ENCODE data around the gene KCTD5. TPM values are rescaled to one million over a fixed set of nuclear protein-coding genes. Genes with fewer than 3 reads are reported as not detected.

The KCTD5 gene
- total RNA-seq, 1 donor from 2014 or later = 24.3 TPM

DNA sequence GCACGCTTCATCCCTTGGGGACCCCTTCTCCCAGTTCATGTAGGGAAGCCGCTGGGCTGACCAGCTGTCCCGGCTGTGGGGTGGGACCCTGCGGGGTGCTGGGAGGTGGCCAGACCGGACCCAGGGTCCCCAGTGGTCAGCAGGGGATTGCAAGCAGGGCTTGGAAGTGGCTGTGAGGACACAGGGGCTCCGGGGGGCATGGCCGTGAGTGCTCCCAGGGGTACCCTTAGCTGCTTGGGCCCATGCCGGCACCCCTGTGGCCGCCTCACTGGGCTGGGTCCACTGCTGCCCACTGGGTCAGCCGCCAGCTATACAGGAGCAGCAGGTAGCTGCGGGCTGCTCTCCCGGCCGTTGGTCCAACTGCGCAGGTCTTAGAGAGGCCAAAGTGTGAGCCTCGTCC, 18.9 kb downstream of the KCTD5 start:
- H3K9me3 Mint-ChIP-seq (ENCODE audit: unreplicated experiment) = no peaks in the 10 kb centered on the region
- H3K36me3 Mint-ChIP-seq (ENCODE audit: low read depth, unreplicated experiment) = peaks cover 9% of the 10 kb centered on the region
- TF ChIP-seq CTCF (IDR thresholded peaks at IDR 0.05; ENCODE audit: unreplicated experiment) = no peak
- H3K27me3 Mint-ChIP-seq (ENCODE audit: unreplicated experiment) = peaks cover 2% of the 10 kb centered on the region
- no peaks in the 10 kb centered on the region for H3K4me1 Mint-ChIP-seq (ENCODE audit: unreplicated experiment)
- no peak overlapping the region for H3K27ac Mint-ChIP-seq (ENCODE audit: unreplicated experiment)
- H3K4me3 Mint-ChIP-seq (ENCODE audit: unreplicated experiment) = no peak overlapping the region
- DNase-seq (ENCODE audit: low spot score) = no peak

DNA sequence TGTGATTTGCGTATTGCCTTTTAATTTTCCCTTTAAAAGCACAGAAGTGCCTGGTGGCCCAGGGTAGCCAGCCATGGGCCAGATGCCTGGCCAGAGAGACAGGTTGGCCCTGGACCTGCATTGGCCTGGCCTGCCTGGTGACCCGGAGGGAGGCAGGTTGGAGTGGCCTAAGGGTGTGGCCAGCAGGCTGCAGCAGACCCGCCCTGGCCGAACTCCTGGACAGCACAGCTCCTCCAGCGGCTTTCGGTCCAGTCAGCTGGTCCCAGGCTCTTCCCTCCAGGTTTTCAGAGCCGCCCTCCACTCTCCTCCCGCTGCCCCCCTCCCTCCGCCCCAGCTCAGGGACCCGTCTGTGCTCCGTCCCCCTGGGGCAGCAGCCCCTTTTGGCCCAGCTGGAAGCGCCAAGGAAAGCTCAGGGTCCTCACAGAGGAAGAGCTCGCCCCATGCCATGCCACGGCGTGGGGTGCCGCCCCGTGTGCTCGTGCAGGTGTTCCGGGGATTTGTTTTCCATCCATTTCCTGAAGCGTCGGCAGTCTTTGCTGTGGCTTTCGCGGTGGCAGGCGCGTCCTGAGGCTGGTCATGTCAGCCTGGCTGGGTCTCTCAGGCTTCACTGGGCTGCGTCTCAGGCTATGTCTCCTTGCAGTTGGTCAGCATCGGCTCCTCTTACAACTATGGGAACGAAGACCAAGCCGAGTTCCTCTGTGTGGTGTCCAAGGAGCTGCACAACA, 19.6 kb downstream of the KCTD5 start:
- TF ChIP-seq CTCF (IDR thresholded peaks at IDR 0.05; ENCODE audit: unreplicated experiment) = no peak
- H3K27me3 Mint-ChIP-seq (ENCODE audit: unreplicated experiment) = peaks cover 2% of the 10 kb centered on the region
- DNase-seq (ENCODE audit: low spot score) = no peak
- H3K27ac Mint-ChIP-seq (ENCODE audit: unreplicated experiment) = no peak overlapping the region
- no peaks in the 10 kb centered on the region for H3K4me1 Mint-ChIP-seq (ENCODE audit: unreplicated experiment)
- H3K36me3 Mint-ChIP-seq (ENCODE audit: low read depth, unreplicated experiment) = peaks cover 9% of the 10 kb centered on the region
- no peaks in the 10 kb centered on the region for H3K9me3 Mint-ChIP-seq (ENCODE audit: unreplicated experiment)
- no peak overlapping the region for H3K4me3 Mint-ChIP-seq (ENCODE audit: unreplicated experiment)

DNA sequence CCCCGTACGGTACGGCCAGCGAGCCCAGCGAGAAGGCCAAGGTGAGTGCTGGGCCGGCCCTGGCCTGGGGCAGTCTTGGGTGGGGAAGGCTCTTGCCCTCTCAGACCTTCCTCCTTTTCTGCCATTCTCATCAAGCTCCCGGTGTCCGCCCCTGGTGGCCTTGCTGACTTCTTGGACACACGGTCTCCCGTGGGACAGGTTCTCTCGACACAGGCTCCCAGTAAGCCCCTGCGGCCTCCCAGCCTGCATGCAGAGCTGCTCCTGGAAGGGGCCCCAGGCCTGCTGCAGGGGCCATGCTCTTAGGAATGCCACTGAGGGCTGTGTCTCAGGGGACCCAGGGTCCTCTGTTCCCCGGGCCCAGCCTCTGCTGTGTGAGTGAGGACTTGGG, 20.1 kb downstream of the KCTD5 start:
- Mint-ChIP-seq H3K27me3 (ENCODE audit: unreplicated experiment) (peaks cover 2% of the 10 kb centered on the region), H3K9me3 (ENCODE audit: unreplicated experiment) (no peaks in the 10 kb centered on the region), H3K4me1 (ENCODE audit: unreplicated experiment) (no peaks in the 10 kb centered on the region), H3K36me3 (ENCODE audit: low read depth, unreplicated experiment) (peaks cover 9% of the 10 kb centered on the region), H3K27ac (ENCODE audit: unreplicated experiment) (no peak overlapping the region), H3K4me3 (ENCODE audit: unreplicated experiment) (no peak overlapping the region)
- no peak for DNase-seq (ENCODE audit: low spot score)
- TF ChIP-seq CTCF (IDR thresholded peaks at IDR 0.05; ENCODE audit: unreplicated experiment) = no peak

GRCh38 chr16:2702871-2703745, 20.8 kb downstream of the KCTD5 start:
- DNase-seq (ENCODE audit: low spot score) = no peak
- no peaks in the 10 kb centered on the region for H3K4me1 Mint-ChIP-seq (ENCODE audit: unreplicated experiment)
- TF ChIP-seq CTCF (IDR thresholded peaks at IDR 0.05; ENCODE audit: unreplicated experiment) = no peak
- H3K9me3 Mint-ChIP-seq (ENCODE audit: unreplicated experiment) = no peaks in the 10 kb centered on the region
- H3K27ac Mint-ChIP-seq (ENCODE audit: unreplicated experiment) = no peak overlapping the region
- H3K36me3 Mint-ChIP-seq (ENCODE audit: low read depth, unreplicated experiment) = peaks cover 5% of the 10 kb centered on the region
- peaks cover 3% of the 10 kb centered on the region for H3K27me3 Mint-ChIP-seq (ENCODE audit: unreplicated experiment)
- no peak overlapping the region for H3K4me3 Mint-ChIP-seq (ENCODE audit: unreplicated experiment)
